GM18873 (cell line): ENCODE results near the gene AMH.
"Not testable (repeated sequence)": the region's sequence is repeated elsewhere in the genome, so short reads cannot be mapped to it uniquely, and the experiment has no call there.

Experiments
- ATAC-seq: cut with Tn5 transposase; IDR thresholded peaks from one replicate; pipeline ENCODE4 v1.9.1; 2021; ENCODE audit warnings: mild to moderate bottlenecking, moderate library complexity, moderate number of reproducible peaks; ENCODE audit not compliant: unreplicated experiment, low FRiP score

The AMH gene

GRCh38 chr19:2281265-2282061, 32.3 kb downstream of the AMH start:
- not testable (repeated sequence) for ATAC-seq

- no peak for ATAC-seq
Observed at GRCh38 chr19:2282062-2282861, 33.1 kb downstream of the AMH start, which contains the start of gene PEAK3. Gene PEAK3 (minus strand): TSS chr19:2282175. CDS start chr19:2280931, 1,244 bp downstream.

- ATAC-seq: no peak
Observed at GRCh38 chr19:2282862-2283237, 33.7 kb downstream of the AMH start.

- ATAC-seq: no peak
Observed at GRCh38 chr19:2283835-2284507, 34.8 kb downstream of the AMH start.

- ATAC-seq: no peak
Observed at GRCh38 chr19:2286402-2287140, 37.4 kb downstream of the AMH start.

- ATAC-seq: no peak
Observed at GRCh38 chr19:2287585-2288337, 38.6 kb downstream of the AMH start.

- ATAC-seq: no peak
Observed at GRCh38 chr19:2288338-2288817, 39.3 kb downstream of the AMH start.

- no peak for ATAC-seq
Observed at GRCh38 chr19:2288818-2289713, 39.9 kb downstream of the AMH start.

- no peak for ATAC-seq
Observed at GRCh38 chr19:2289714-2290435, 40.8 kb downstream of the AMH start.

- ATAC-seq: no peak
Observed at GRCh38 chr19:2290441-2291184, 41.5 kb downstream of the AMH start.

GRCh38 chr19:2291185-2291751, 42.1 kb downstream of the AMH start:
- no peak for ATAC-seq

- ATAC-seq: no peak
Observed at GRCh38 chr19:2294687-2295335, 45.7 kb downstream of the AMH start.

GRCh38 chr19:2296141-2296540, 47.0 kb downstream of the AMH start:
- no peak for ATAC-seq

GRCh38 chr19:2300533-2300932, 51.4 kb downstream of the AMH start:
- ATAC-seq: no peak
